HEK293 (cell line): Measurements from ENCODE around the gene HIC1.

Experiments used
- GFI1B ChIP-seq: fragments of 450-650 bp; formaldehyde crosslinking; IDR thresholded peaks from 2 replicates; pipeline ENCODE4 v1.5.1; 2016; ENCODE audit warnings: missing biosample characterization, missing genetic modification characterization
- GLI4 ChIP-seq: fragments of 450-650 bp; formaldehyde crosslinking; IDR thresholded peaks from 2 replicates; pipeline ENCODE4 v1.5.1; 2016; ENCODE audit warnings: missing biosample characterization, missing genetic modification characterization
- HOXC10 ChIP-seq: sonication (generic); formaldehyde crosslinking; IDR thresholded peaks from 2 replicates; pipeline ENCODE4 v1.8.1; 2023; ENCODE audit warnings: mild to moderate bottlenecking, missing genetic modification reagents
- KLF7 ChIP-seq: fragments of 450-650 bp; formaldehyde crosslinking; IDR thresholded peaks from 2 replicates; pipeline ENCODE4 v1.5.1; 2016; ENCODE audit warnings: missing biosample characterization, missing genetic modification characterization, borderline replicate concordance
- MEIS1 ChIP-seq: sonication (generic); formaldehyde crosslinking; IDR thresholded peaks from 2 replicates; pipeline ENCODE4 v1.8.1; 2022; ENCODE audit warnings: missing genetic modification reagents, mild to moderate bottlenecking, borderline replicate concordance
- PRDM1 ChIP-seq: fragments of 450-650 bp; formaldehyde crosslinking; IDR thresholded peaks from 2 replicates; pipeline ENCODE4; 2016; ENCODE audit warnings: missing biosample characterization, missing genetic modification characterization
- SP3 ChIP-seq: fragments of 450-650 bp; formaldehyde crosslinking; IDR thresholded peaks from 2 replicates; pipeline ENCODE4 v1.5.1; 2016; ENCODE audit warnings: missing biosample characterization, missing genetic modification characterization
- ZFHX2 ChIP-seq: fragments of 450-650 bp; formaldehyde crosslinking; conservative IDR thresholded peaks from 2 replicates; pipeline ENCODE4 v1.5.1; 2016; ENCODE audit warnings: missing biosample characterization, missing genetic modification characterization
- ZFP41 ChIP-seq: fragments of 450-650 bp; formaldehyde crosslinking; IDR thresholded peaks from 2 replicates; pipeline ENCODE4 v1.5.1; 2016; ENCODE audit warnings: missing biosample characterization, missing genetic modification characterization, borderline replicate concordance
- ZNF132 ChIP-seq: fragments of 450-650 bp; formaldehyde crosslinking; IDR thresholded peaks from 2 replicates; pipeline ENCODE4 v1.5.1; 2017; ENCODE audit warnings: missing biosample characterization, missing genetic modification characterization, borderline replicate concordance
- ZNF155 ChIP-seq: fragments of 450-650 bp; formaldehyde crosslinking; IDR thresholded peaks from 2 replicates; pipeline ENCODE4 v1.5.1; 2016; ENCODE audit warnings: missing biosample characterization, missing genetic modification characterization
- ZNF24 ChIP-seq: fragments of 450-650 bp; formaldehyde crosslinking; IDR thresholded peaks from 2 replicates; pipeline ENCODE4 v1.5.1; 2016; ENCODE audit warnings: missing biosample characterization, missing genetic modification characterization
- ZNF335 ChIP-seq: fragments of 450-650 bp; formaldehyde crosslinking; conservative IDR thresholded peaks from 2 replicates; pipeline ENCODE4 v1.5.1; 2016; ENCODE audit warnings: missing biosample characterization, missing genetic modification characterization
- ZNF391 ChIP-seq: fragments of 450-650 bp; formaldehyde crosslinking; IDR thresholded peaks from 2 replicates; pipeline ENCODE4 v1.5.1; 2016; ENCODE audit warnings: low read depth, missing biosample characterization, missing genetic modification characterization, borderline replicate concordance
- ZNF48 ChIP-seq: fragments of 450-650 bp; formaldehyde crosslinking; IDR thresholded peaks from 2 replicates; pipeline ENCODE4 v1.5.1; 2016; ENCODE audit warnings: missing biosample characterization, missing genetic modification characterization
- ZNF514 ChIP-seq: fragments of 450-650 bp; formaldehyde crosslinking; IDR thresholded peaks from 2 replicates; pipeline ENCODE4 v1.5.1; 2016; ENCODE audit warnings: missing biosample characterization, missing genetic modification characterization
- ZNF558 ChIP-seq: fragments of 450-650 bp; formaldehyde crosslinking; IDR thresholded peaks from 2 replicates; pipeline ENCODE4 v1.5.1; 2016; ENCODE audit warnings: missing biosample characterization, missing genetic modification characterization
- ZNF561 ChIP-seq: fragments of 450-650 bp; IDR thresholded peaks from 2 replicates; pipeline ENCODE4 v1.5.1; 2018; ENCODE audit warnings: missing biosample characterization, missing genetic modification characterization, borderline replicate concordance
- ZNF791 ChIP-seq: fragments of 450-650 bp; formaldehyde crosslinking; IDR thresholded peaks from 2 replicates; pipeline ENCODE4 v1.5.1; 2016; ENCODE audit warnings: missing biosample characterization, missing genetic modification characterization
- ZNF837 ChIP-seq: fragments of 450-650 bp; formaldehyde crosslinking; IDR thresholded peaks from 2 replicates; pipeline ENCODE4 v1.5.1; 2016; ENCODE audit warnings: missing biosample characterization, missing genetic modification characterization
- ZNF843 ChIP-seq: fragments of 450-650 bp; formaldehyde crosslinking; IDR thresholded peaks from 2 replicates; pipeline ENCODE4 v1.5.1; 2016; ENCODE audit warnings: missing biosample characterization, missing genetic modification characterization
- TF ChIP-seq, protein P1 (sequence below): fragments of 450-650 bp; formaldehyde crosslinking; IDR thresholded peaks from 2 replicates; pipeline ENCODE4 v1.5.1; 2016; ENCODE audit warnings: missing biosample characterization, missing genetic modification characterization
- TF ChIP-seq, protein P2 (sequence below): fragments of 450-650 bp; formaldehyde crosslinking; IDR thresholded peaks from 2 replicates; pipeline ENCODE4 v1.5.0; 2017; ENCODE audit warnings: missing biosample characterization, missing genetic modification characterization, borderline replicate concordance
- TF ChIP-seq, protein P3 (sequence below): fragments of 450-650 bp; formaldehyde crosslinking; IDR thresholded peaks from 2 replicates; pipeline ENCODE4 v1.5.1; 2016; ENCODE audit warnings: missing biosample characterization, missing genetic modification characterization, borderline replicate concordance
- TF ChIP-seq, protein P4 (sequence below): fragments of 450-650 bp; formaldehyde crosslinking; IDR thresholded peaks from 2 replicates; pipeline ENCODE4 v1.5.1; 2016; ENCODE audit warnings: missing biosample characterization, missing genetic modification characterization
- TF ChIP-seq, protein P5 (sequence below): fragments of 450-650 bp; formaldehyde crosslinking; IDR thresholded peaks from 2 replicates; pipeline ENCODE4 v1.5.1; 2016; ENCODE audit warnings: missing biosample characterization, missing genetic modification characterization, low read depth

The HIC1 gene

DNA sequence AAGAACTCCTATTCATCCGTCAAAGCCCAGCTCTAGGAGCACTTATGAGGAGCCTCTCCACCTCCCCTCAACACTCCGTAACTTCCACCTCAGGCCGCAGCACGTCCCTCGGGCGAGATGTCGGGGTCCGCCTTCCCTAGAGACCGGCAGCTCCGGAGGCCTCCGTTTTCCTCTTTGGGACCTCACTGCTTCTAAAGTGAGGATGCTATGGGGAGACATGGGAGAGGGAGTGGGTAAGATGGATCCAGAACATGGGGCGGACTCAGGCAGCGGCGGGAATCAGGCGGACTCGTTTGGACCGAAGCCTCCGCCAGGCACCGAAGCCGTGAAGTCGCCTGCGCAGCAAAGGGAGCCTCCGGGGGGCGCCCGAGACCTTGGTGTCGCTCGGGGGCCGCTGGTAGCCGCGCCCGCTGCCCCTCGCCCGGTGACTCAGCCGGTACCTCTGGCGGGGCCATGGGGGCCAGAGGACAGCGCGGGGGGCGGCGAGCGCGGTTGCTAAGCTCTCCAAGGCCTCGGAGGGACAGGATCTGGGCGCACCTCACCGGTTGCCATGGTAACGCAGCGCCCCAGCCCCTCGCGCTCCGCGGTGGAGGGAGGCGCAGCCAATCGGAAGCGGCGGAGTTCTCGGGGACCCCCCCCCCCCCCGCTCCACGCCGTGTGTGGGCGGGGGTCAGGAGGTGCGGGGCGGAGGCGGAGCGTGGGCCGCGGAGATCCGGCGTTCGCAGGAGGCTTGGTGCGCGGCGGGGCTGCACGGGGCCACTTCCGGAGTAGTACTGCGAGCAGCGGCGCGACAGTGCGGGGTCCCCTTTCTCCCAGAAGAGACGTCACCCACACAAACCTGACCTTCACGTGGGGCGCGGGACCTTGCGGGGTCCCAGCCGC is 1.3 kb upstream of the HIC1 start (continued):
- TF ChIP-seq ZNF561 (tag by site-specific recombination) (peak; percentile 57; the same call in 1 of the 2 replicates), GLI4 (no peak), GFI1B (tag by site-specific recombination) (no peak), ZNF132 (tag by site-specific recombination) (no peak), ZNF514 (no peak), ZNF843 (tag by site-specific recombination) (no peak), ZNF335 (tag by site-specific recombination) (peak; percentile 70), ZNF48 (no peak), KLF7 (tag by site-specific recombination) (peak; percentile 73), ZNF24 (tag by site-specific recombination) (peak; percentile 54; the same call in 1 of the 2 replicates), ZNF391 (tag by site-specific recombination) (no peak), PRDM1 (no peak), ZNF837 (tag by site-specific recombination) (peak; percentile 65; the same call in 1 of the 2 replicates), SP3 (peak; percentile 66), ZNF155 (no peak), ZNF791 (tag by site-specific recombination) (no peak), MEIS1 (no peak), ZFHX2 (peak; percentile 99), ZFP41 (tag by site-specific recombination) (no peak), ZNF558 (no peak), HOXC10 (no peak)
- TF ChIP-seq, protein P1, sequence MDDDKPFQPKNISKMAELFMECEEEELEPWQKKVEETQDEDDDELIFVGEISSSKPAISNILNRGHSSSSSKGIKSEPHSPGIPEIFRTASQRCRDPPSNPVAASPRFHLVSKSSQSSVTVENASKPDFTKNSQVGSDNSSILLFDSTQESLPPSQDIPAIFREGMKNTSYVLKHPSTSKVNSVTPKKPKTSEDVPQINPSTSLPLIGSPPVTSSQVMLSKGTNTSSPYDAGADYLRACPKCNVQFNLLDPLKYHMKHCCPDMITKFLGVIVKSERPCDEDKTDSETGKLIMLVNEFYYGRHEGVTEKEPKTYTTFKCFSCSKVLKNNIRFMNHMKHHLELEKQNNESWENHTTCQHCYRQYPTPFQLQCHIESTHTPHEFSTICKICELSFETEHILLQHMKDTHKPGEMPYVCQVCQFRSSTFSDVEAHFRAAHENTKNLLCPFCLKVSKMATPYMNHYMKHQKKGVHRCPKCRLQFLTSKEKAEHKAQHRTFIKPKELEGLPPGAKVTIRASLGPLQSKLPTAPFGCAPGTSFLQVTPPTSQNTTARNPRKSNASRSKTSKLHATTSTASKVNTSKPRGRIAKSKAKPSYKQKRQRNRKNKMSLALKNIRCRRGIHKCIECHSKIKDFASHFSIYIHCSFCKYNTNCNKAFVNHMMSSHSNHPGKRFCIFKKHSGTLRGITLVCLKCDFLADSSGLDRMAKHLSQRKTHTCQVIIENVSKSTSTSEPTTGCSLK: no peak
- TF ChIP-seq, protein P2, sequence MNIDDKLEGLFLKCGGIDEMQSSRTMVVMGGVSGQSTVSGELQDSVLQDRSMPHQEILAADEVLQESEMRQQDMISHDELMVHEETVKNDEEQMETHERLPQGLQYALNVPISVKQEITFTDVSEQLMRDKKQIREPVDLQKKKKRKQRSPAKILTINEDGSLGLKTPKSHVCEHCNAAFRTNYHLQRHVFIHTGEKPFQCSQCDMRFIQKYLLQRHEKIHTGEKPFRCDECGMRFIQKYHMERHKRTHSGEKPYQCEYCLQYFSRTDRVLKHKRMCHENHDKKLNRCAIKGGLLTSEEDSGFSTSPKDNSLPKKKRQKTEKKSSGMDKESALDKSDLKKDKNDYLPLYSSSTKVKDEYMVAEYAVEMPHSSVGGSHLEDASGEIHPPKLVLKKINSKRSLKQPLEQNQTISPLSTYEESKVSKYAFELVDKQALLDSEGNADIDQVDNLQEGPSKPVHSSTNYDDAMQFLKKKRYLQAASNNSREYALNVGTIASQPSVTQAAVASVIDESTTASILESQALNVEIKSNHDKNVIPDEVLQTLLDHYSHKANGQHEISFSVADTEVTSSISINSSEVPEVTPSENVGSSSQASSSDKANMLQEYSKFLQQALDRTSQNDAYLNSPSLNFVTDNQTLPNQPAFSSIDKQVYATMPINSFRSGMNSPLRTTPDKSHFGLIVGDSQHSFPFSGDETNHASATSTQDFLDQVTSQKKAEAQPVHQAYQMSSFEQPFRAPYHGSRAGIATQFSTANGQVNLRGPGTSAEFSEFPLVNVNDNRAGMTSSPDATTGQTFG (tag by site-specific recombination): no peak; the same call in 1 of the 2 replicates
- TF ChIP-seq, protein P3, sequence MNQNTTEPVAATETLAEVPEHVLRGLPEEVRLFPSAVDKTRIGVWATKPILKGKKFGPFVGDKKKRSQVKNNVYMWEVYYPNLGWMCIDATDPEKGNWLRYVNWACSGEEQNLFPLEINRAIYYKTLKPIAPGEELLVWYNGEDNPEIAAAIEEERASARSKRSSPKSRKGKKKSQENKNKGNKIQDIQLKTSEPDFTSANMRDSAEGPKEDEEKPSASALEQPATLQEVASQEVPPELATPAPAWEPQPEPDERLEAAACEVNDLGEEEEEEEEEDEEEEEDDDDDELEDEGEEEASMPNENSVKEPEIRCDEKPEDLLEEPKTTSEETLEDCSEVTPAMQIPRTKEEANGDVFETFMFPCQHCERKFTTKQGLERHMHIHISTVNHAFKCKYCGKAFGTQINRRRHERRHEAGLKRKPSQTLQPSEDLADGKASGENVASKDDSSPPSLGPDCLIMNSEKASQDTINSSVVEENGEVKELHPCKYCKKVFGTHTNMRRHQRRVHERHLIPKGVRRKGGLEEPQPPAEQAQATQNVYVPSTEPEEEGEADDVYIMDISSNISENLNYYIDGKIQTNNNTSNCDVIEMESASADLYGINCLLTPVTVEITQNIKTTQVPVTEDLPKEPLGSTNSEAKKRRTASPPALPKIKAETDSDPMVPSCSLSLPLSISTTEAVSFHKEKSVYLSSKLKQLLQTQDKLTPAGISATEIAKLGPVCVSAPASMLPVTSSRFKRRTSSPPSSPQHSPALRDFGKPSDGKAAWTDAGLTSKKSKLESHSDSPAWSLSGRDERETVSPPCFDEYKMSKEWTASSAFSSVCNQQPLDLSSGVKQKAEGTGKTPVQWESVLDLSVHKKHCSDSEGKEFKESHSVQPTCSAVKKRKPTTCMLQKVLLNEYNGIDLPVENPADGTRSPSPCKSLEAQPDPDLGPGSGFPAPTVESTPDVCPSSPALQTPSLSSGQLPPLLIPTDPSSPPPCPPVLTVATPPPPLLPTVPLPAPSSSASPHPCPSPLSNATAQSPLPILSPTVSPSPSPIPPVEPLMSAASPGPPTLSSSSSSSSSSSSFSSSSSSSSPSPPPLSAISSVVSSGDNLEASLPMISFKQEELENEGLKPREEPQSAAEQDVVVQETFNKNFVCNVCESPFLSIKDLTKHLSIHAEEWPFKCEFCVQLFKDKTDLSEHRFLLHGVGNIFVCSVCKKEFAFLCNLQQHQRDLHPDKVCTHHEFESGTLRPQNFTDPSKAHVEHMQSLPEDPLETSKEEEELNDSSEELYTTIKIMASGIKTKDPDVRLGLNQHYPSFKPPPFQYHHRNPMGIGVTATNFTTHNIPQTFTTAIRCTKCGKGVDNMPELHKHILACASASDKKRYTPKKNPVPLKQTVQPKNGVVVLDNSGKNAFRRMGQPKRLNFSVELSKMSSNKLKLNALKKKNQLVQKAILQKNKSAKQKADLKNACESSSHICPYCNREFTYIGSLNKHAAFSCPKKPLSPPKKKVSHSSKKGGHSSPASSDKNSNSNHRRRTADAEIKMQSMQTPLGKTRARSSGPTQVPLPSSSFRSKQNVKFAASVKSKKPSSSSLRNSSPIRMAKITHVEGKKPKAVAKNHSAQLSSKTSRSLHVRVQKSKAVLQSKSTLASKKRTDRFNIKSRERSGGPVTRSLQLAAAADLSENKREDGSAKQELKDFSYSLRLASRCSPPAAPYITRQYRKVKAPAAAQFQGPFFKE (tag by site-specific recombination): peak; percentile 61; the same call in 1 of the 2 replicates
- TF ChIP-seq, protein P4, sequence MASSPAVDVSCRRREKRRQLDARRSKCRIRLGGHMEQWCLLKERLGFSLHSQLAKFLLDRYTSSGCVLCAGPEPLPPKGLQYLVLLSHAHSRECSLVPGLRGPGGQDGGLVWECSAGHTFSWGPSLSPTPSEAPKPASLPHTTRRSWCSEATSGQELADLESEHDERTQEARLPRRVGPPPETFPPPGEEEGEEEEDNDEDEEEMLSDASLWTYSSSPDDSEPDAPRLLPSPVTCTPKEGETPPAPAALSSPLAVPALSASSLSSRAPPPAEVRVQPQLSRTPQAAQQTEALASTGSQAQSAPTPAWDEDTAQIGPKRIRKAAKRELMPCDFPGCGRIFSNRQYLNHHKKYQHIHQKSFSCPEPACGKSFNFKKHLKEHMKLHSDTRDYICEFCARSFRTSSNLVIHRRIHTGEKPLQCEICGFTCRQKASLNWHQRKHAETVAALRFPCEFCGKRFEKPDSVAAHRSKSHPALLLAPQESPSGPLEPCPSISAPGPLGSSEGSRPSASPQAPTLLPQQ (tag by site-specific recombination): peak; percentile 70
- TF ChIP-seq, protein P5, sequence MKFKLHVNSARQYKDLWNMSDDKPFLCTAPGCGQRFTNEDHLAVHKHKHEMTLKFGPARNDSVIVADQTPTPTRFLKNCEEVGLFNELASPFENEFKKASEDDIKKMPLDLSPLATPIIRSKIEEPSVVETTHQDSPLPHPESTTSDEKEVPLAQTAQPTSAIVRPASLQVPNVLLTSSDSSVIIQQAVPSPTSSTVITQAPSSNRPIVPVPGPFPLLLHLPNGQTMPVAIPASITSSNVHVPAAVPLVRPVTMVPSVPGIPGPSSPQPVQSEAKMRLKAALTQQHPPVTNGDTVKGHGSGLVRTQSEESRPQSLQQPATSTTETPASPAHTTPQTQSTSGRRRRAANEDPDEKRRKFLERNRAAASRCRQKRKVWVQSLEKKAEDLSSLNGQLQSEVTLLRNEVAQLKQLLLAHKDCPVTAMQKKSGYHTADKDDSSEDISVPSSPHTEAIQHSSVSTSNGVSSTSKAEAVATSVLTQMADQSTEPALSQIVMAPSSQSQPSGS: no peak
